NCI-H2107 treated with DMSO at 0.1 percent for 48 hours (cell line): ENCODE measurements around the gene ADCY5.
A peak's percentile ranks its signal among the peaks of the same experiment; 100 is the strongest.

Experiments used
- DNase-seq: peaks from one replicate; lab custom pipeline; 2025; ENCODE audit not compliant: unreplicated experiment; lab: John Stamatoyannopoulos, UW

Gene ADCY5

DNA sequence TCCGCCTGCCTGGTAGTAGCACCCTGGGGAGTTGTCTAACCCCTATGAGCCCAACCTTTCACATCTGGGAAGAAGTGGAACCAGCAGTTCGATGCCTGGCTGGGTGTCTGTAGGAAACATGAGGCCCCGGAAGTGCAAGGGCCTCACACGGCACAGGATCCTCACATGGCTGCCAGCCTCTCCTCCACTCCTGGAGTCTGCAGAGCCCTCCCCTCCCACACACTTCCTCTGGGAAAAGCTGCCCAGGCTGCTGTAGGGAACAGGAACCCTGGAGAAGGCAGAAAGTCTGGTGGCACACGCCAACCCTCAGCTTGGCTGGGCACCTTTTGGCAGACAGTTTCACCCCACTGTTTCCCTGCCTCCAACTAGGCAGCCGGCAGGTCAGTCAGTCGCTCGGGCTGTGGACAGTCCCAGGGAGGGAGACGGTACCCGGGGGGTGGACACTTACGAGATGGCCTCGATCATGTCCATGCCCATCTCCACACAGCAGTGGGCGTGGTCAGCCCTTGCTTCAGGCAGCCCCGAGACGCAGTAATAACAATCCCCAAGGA is 118.4 kb downstream of the ADCY5 start:
- no peak for DNase-seq

DNA sequence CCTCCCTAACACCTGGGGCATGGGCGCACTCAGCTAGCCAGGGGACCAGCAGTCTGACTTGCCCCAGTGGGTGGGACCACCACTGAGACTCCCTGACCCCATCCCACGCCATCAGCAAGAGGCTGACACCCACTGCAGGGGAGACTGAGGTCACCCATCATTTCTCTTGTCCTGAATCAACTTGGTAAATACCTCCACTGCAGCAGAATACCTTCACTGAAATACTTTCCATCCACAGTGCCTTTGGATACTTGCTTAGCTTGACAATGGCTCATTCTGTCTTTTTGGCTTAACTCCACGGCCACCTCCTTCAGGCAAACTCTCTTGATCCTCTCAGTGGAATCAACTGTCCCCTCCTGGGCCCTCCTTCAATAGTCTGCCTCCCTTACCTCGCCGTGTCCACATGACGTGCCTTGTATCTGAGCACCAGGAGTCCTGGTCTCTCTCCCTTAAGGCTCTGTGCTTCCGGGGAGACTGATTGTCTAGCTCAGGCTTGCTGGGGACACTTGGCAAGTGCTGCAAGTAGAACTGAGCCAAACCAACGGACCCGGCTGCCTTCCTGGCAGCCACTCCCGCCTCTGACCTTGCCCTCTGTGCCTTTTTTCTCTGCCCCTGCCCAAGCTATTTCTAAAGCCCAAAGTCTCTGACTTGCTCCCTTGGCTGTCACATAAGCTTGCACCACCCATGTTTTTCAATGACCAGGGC is 119.1 kb downstream of the ADCY5 start:
- DNase-seq, result no peak

DNA sequence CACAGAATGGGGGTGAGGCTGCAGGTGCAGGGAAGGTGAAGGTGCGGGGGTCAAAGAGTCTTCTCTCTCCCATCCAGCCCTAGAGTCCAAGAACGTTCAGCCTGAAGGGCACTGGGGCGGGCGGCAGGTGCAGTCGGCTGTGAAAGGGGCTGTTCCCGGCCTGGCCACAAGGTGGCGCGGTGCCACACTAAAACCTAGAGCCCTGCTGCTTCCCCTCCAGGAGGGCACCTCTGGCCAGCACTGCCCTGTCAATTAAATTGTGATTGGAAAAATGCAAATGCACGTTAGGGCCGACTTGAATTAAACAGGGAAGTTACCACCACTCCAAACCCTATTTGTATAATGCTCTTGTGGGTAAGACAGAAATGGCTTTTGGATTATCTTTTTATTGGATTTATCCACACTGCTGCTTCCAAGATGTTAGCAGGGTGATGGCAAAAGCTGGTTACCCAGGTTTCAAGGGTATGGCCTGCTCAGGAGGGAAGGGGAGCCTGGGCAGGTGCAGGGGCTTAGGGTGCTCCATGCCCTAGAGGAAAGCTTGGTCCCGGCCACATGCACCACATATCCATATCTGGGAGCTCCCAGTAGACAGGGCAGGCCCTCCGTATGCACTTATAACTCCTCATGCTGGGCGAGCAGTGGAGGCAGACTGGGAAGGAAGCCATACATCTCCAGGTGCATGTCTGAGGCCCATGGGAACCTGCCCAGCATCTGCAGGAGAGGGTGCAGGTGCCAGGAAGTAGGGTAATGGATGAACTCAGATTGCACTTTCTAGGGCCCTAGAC is 119.8 kb downstream of the ADCY5 start:
- DNase-seq, result peak; percentile 72

DNA sequence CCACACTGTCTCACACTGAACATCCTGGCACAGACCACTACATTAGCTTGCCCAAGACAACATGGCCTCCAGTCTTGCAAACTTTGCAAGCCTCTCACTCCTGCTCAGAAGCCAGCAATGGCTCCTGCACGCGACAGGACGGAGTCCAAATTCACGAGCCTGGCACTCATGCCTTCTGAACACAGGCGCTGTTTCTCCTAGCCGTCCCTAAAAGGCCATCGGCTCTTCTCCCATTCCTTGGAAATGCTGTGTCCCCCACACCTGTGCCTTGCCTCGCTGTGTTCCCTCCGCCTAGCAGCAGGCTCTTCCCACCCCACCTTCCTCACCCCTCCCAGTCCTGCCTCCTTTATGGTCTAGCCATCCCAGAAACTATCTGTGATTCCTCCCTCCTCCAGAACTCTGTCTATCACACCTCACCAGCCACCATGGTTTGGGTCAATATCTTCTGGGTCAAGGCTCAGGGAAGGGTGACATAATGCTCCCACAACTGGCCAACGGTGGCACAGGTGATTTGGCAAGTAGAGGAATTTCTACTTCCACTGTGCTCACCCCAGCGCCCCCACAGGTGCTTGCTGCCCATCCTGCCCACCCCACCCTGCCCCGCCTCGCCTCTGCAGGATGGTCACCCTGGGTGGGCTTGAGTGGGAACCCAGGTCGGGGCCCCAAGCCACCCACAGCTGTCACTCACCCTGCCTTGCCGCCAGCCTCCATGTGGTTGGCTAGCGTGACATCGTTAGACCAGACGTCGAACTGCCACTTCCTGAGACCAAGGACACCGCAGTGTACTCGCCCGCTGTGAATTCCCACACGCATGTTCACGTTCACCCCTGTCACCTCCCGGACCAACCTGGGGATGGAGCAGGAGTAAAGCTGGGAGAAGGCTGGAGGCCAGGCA is 120.7 kb downstream of the ADCY5 start:
- DNase-seq, result no peak

DNA sequence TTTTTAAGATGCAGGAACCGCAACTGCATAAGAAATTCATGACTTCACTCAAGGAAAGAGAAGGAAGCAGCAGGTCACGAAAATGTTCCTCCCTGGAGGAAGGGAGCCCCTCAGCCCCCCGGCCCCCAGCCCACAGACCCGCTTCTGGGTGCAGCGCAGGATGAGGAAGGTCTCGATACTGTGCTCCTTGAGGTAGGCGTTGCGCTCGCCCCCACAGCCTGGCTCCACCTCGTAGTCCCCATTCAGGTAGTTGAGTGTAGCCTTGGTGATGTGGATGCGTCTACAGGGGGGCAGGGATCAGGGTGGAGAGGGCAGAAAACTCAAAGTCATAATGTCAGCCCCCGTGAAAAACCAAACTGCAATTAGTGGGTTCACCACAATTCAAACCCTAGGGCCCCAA is 121.4 kb downstream of the ADCY5 start:
- no peak for DNase-seq

DNA sequence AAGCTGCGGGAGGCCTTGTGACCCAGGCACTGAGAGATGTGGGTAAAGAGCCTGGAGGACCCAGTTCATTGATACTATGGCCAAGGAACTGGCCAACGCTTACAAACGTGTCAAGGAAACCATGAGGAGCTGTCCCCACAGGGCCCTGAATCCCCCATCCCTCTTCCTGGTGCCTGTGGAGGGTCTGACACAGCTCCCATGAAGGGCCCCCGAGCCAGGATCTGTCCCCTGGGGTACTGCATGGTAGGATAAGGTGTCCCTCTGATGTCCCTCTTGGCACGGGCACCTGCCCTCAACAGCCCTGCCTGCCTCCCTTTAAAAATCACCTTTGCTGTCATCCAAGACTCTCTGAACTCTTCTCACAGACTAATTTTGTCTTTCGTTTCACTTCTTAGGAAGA is 122.4 kb downstream of the ADCY5 start:
- DNase-seq, result no peak

DNA sequence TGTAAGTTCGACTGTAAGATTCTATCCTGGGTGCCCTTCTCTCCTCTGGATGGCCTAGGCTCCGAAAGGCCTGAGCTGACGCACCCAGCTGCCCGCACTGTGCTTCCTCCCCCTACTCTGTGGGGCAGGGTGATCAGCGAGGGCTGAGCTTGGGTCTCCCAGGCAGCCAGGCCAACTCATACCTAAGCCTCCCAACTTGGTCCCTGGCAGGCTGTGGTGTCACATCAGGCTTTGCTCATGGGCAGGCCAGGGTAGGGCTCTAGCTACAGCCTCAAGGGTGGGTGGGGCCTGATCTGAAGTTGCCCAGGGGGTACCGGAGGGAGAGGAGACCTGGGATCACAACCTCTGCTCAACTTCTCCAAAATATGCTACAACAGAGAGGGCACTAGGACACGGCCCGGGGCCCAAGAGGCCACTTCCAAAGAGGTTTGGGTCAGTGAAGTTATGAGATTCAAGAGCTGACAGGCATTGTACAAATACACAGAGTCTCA is 123.1 kb downstream of the ADCY5 start:
- DNase-seq, result no peak

DNA sequence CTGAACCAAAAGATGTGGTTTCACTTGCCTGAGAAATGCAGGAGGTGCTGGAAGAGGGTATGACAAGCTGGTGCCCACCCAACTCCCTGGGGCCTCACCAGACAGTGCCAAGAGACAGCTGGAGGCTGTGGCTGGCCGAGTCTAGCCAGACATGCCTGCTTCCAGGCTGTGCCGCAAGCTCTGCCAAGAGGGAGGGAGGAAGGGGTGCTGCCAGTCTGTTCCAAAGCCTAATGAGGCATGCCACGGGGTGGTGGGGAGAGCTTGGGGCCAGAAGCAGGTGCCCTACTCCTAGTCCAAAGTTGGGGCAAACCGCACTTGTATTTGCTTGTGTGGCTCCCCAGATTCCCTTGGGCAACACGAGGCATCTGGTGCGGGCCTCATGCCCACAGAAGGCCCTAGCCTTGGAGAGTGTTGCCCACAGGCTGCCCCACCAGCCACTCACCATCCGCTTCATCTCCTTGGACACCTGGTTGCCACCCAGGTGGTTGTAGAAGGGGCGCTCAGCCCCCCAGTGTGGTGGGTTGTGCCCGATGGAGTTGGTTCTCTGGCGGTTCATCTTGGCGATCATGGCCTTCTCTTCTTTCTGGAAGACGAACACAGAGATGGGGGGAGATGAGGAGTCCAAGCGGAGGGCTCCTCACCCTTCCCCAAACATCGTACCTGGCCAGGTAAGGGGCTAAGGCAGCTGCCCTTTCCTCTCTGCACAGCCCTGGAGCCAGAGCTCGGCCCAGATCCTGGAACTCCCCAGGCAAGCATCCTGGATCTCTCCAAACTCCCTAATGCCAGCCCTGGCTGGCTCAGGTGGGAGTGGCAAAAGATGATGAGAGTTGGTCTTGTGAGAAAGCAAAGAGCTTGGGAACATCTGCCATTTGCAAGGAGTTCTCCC is 123.8 kb downstream of the ADCY5 start:
- no peak for DNase-seq

DNA sequence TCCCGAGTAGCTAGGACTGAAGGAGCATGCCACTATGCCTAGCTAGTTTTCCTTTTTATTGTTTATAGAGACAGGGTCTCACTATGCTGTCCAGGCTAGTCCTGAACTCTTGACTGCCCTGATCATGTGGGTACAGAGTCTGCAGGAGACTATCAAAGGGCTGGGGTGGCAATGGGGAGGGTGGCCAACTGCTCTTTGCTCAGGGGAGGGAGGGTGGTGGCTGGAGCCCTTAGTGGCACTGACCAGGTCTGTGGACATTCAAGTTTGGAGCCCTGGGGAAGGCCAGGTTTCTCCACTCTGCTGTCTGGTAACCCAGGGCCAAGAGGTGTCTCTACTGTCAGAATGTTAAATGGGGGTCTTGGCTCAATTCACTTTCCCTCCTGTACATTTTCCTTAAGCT is 125.1 kb downstream of the ADCY5 start:
- DNase-seq, result no peak

DNA sequence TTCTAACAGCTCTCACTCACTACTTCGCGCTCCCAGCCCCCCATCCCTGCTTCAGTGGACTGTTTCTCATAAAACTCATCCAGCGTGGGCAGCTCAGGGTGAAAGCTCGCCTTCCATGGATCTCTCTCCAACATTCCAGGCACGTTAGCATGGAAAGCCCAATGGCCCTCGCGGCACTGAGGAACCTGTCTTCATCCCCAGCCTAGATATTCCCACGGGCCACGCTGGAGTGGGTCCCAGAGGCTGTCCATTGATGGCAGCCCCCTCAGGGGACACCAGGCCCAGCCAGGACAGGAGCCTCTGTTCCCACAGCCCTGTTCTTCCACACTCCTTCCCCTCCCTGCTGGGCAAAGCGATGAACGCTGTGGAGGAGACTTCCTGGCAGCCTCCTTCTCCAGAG is 126.0 kb downstream of the ADCY5 start:
- DNase-seq, result no peak

DNA sequence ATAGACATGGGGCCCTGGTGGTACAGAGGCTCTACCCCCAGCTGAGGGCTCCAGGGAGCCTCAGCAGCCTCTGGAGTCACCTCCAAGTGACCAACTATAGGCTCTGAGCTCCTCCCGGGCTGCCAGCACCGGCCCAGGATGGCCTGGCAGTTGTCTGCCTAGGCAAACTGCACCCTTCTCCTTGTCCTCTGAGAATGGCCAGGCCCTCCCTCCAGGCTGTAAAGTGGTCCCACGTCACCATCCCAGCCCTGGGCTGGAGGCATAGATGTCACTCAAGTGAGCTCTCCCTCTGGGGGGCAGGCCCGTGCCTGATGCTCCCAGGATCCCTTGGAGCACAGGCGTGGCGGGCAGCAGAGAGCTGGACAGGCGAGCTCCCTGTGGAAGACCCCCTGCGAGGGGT is 127.1 kb downstream of the ADCY5 start:
- DNase-seq, result no peak

DNA sequence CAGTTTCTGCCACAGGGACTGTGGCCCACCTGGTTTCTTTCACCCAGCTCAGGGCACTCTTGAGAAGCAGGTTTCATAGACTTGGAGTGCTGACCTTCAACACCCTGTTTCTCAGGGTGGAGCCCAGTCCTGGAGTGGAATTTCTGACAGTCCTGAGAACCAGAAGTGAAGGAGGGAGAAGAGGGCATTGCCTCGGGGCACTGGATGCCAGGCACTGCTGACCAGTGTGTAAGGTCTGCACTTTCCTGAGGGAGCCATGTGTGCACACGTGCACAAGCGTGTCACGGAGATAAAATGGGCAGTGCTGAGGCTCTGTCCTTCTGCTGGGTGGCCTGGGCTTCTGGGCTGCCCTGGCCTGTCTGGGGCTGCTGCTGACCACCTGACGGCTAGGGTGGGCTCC is 128.7 kb downstream of the ADCY5 start:
- DNase-seq, result no peak

DNA sequence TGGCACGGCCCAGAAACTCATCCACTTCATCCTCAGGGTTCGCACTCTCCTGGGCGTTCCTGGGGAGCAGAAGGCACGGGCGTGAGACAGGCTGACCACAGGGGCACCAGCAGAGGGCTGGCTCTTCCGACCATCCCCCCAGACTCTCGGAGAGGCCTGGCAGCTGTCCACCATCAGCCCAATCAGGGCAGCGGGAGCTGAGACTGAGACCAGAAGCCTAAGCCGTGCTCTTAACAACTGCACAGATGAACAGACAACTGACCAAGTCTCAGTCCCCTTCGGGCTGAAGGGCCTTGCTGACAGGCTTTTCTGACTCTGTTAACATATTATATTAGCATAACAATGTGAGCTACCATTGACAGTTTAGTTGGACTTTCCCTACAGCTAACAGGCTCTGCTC is 129.1 kb downstream of the ADCY5 start:
- DNase-seq, result no peak

DNA sequence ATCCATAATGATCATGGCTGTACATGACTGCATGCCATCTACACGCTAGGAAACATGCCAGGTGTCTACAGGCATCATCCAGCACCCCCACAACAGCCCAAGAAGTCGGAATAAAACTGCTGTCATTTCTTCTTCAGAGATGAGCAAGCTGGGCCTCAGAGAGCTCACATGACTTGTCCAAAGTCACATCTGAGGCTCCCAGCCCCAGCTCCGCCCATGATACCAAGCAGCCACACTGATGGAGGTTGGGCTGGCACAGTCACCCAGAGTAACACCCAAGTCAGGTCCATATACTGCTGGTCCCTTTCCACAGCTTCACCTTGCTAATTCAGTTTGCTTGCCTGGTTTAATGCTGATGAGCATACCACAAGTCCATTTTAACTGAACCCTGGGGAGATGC is 130.5 kb downstream of the ADCY5 start:
- DNase-seq, result no peak

DNA sequence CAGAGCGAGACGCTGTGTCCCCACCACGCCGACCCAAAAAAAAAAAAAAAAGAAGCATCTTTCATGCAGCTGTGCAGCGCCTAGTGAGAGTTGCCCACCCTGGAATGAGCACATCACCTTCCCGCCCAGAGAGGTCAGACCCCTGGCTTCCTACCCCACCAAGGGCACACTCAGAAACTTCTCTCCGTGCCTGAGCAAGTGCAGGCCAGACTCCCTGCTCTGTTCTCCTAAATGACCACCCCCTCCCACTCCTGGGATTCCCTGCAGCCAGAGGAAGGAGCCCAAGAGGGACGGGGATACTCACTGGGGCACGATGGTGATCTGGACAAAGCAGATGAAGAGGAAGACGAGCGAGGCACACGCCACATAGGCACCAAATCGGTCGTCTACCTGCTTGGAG is 131.2 kb downstream of the ADCY5 start:
- DNase-seq, result no peak

DNA sequence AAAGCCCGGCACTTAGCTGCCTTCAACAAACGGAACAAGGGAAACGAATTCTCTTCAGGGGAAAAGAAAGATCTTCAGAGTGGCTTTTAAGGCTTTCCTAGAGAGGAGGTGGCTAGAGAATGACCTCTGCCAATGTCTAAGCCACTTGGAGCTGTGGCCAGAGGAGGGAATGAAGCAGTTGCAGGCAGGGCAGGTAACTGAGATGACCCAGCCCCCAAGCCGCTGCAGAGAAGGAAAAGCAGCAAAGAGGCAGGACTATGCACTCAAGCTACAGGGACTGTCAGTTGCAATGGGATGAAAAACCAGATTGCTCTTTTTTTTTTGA is 133.7 kb downstream of the ADCY5 start:
- no peak for DNase-seq

DNA sequence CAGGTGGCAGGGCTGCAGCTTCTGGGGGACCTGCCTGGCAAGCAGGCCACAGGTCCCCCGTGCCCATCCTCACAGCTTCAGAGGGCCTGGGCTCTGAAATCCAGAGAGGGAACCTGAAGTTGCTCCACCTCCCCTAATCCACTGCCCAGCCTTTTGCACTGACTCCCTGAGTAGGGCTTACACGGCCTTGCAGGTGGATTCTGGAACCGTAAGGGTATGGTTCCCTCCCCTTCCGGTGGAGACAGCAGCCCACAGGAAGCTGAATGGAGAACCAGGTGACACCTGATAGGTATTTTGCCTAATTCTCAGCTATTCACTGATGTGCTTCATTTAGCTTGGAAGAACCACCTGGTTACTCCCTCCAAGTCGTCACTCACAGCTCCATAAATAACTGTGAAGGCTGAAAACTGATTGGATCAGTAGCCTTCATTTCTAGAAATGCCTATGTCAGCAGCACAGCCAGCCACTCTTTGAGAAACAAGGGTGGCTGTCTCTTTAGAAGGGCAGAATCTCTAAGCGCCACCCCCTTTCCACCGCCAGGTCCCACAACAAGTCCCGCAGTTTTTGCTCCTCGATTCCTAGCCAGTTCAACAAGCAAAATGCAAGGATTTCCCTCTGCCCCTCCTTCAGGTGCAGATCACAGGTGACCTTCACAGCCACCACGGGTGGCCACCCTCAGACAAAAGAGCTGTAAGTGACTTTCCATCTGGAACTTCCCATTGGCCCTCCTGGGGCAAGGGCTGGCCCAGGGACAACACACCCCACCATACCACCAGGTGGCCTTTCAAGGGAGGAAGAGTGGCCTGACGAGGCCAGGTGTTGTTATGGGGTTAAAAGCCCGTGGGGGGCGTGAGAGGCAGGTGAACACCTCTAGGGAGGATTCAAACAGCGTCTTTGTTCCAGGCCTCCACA is 134.3 kb downstream of the ADCY5 start:
- DNase-seq, result peak; percentile 98

DNA sequence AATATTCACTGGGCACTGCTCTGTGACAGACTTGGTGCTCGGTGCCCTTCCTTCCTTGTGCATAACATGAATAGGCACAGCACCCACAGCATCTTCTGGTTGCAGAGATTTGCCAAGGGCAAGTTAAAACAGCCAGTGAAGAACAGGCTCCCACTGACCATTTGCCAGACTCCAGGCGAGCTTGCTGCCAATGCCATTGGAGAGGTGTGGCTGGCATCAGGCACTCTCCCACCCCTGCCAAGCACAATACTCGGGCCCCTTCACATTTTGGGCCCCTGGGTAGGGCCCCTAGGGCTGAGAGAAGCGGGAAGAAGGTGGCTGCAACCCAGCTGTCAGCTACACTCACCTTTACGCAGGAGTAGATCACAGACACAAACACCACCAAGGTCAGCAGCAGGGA is 135.0 kb downstream of the ADCY5 start:
- no peak for DNase-seq
